Spleen (tissue), 11 donors: ENCODE results near the gene DISP2. TPM values are rescaled to one million over a fixed set of nuclear protein-coding genes. Genes with fewer than 3 reads are reported as not detected.

Source experiments
- DNase-seq: peaks from one replicate; pipeline ENCODE4 v3.0.0-alpha.2; 2020
- H3K27ac ChIP-seq, 8 donors: fragments of 200-600 bp; sonication (generic) in 7 of 8; 1 replicate in 4 of 8; 2 replicates in 4 of 8; pipeline versions ENCODE4 v1.5.0 to v1.8.0; 2016 to 2021; ENCODE audit warnings: inconsistent platforms in 4 of 8, mild to moderate bottlenecking in 4 of 8, moderate library complexity in 1 of 8
- H3K27me3 ChIP-seq, 7 donors: fragments of 200-600 bp; sonication (generic) in 6 of 7; replicated peaks in 1 of 7; 1 replicate in 4 of 7; 2 replicates in 3 of 7; pipeline versions ENCODE4 v1.5.0 to v1.8.0; 2016 to 2021; ENCODE audit warnings: inconsistent platforms in 3 of 7, mild to moderate bottlenecking in 1 of 7
- H3K36me3 ChIP-seq, 6 donors: fragments of 200-600 bp; sonication (generic) in 5 of 6; 1 replicate in 4 of 6; 2 replicates in 2 of 6; pipeline versions ENCODE4 v1.5.0 to v1.8.0; 2016 to 2021; ENCODE audit warnings: inconsistent platforms in 2 of 6
- H3K4me1 ChIP-seq, 6 donors: fragments of 200-600 bp; sonication (generic) in 5 of 6; 1 replicate in 3 of 6; 2 replicates in 3 of 6; pipeline versions ENCODE4 v1.5.0 to v1.8.0; 2016 to 2021; ENCODE audit warnings: inconsistent platforms in 3 of 6
- H3K4me3 ChIP-seq, 8 donors: fragments of 200-600 bp; sonication (generic) in 7 of 8; 1 replicate in 4 of 8; 2 replicates in 4 of 8; pipeline versions ENCODE4 v1.5.0 to v1.8.0; 2016 to 2021; ENCODE audit warnings: inconsistent platforms in 4 of 8, mild to moderate bottlenecking in 4 of 8, moderate library complexity in 2 of 8
- H3K9me3 ChIP-seq, 8 donors: fragments of 200-600 bp; sonication (generic) in 7 of 8; 1 replicate in 4 of 8; 2 replicates in 4 of 8; pipeline versions ENCODE4 v1.5.0 to v1.8.0; 2016 to 2021; ENCODE audit warnings: inconsistent platforms in 4 of 8
- POLR2A ChIP-seq, 3 donors: fragments of 450-650 bp; IDR thresholded peaks; one replicate each; pipeline ENCODE4 v1.5.1; 2017; ENCODE audit warnings: antibody characterized with exemption in 3 of 3, mild to moderate bottlenecking in 1 of 3
- POLR2AphosphoS5 ChIP-seq, 3 donors: sonication (generic); formaldehyde crosslinking; IDR thresholded peaks; one replicate each; pipeline ENCODE4 v1.5.1; 2017; ENCODE audit warnings: antibody characterized with exemption in 3 of 3
- WGBS, 5 donors: extraction: QIAGEN DNeasy Blood & Tissue Kit in 3 of 5; methylation state at CpG; one replicate each; pipeline versions ENCODE4 v1.1.5 to v1.1.7; 2013 to 2018; 5-methylcytosine and 5-hydroxymethylcytosine counted together
- intact Hi-C: fragments of 100-400 bp; cut with DNase I; formaldehyde crosslinking; loops from one replicate; pipeline ENCODE4 v1.15.0; 2023; ENCODE audit warnings: low total_unique reads
- polyA plus RNA-seq, 3 donors: library from polyadenylated mRNA; stranded (reverse); fragments of 200-250 nt; gene quantifications; one replicate each; pipeline ENCODE4 v1.2.1, GENCODE V29; 2013
- total RNA-seq, 7 donors: library from RNA; depleted of rRNA in 3 of 7; stranded (reverse); fragments of >200 nt in 3 of 7; fragmentation: NEBNext Ultra II Directional in 4 of 7; extraction: Animal tissue kit (Norgen Biotek cat#: 25700) in 4 of 7; gene quantifications; one replicate each; pipeline versions ENCODE4 v1.1.0 to v1.2.1, GENCODE V29; 2016 to 2021
- TF ChIP-seq, protein P1 (sequence below), 11 experiments: fragments of 200-600 bp in 7 of 11; fragments of 450-650 bp in 4 of 11; sonication (generic) in 4 of 11; IDR thresholded peaks in 8 of 11; conservative IDR thresholded peaks in 3 of 11; 1 replicate in 7 of 11; 2 replicates in 4 of 11; pipeline versions ENCODE4 v1.4.0 to v1.8.0; 2016 to 2021; ENCODE audit warnings: antibody characterized with exemption in 11 of 11, inconsistent platforms in 4 of 11, mild to moderate bottlenecking in 1 of 11
- donor health status: healthy with polysubstance abuse.
- donor health status: DM: no; HTN: no; CAD: no; lungs with moderate emphysema.
- donor health status: DM: no; HTN: no; CAD: no.
- donor health status: Bipolar disorder and iron deficiency.
- donor health status: healthy.
- donor health status: DM: no; HTN: no; CAD: no.
- donor health status: DM: yes; HTN: yes; CAD: no.

Gene DISP2
- total and polyA plus RNA-seq, 10 donors = 0.05 to 3.0 (median 0.54) TPM; not detected in 1

DNA sequence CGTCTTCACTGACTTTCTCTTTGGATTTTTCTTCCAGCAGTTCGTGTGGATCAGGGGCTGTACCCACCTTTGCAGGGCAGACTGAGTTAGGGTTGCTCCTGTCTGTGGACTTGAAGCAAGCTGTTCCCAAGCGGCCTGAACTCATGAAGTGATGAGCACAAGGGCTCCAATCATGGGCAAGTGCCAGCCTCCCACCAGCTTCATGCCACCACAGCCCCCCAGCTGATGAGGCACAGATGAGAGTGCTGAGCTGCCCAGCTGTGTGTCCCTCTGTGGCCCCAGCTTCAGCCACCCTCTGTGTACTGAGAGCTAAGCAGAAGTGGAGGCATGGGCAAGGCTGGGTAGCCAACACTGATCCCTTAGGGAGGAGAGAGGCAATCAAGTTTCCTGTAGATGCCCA is 47.0 kb upstream of the DISP2 start:
- 67 to 84% (median 75%) methylated on average over 3 of the region's 3 CpGs for WGBS, 5 donors
- peak; percentile 69 for DNase-seq
- H3K4me1 ChIP-seq = peaks cover 13 to 70% (median 48%) of the 10 kb centered on the region in 6 donors
- intact Hi-C loops = no loop called here
- H3K27me3 ChIP-seq = no peaks in the 10 kb centered on the region
- H3K9me3 ChIP-seq = no peaks in the 10 kb centered on the region
- H3K27ac ChIP-seq = no peak overlapping the region
- TF ChIP-seq POLR2A (IDR thresholded peaks at IDR 0.05) = no peak
- no peak for TF ChIP-seq POLR2AphosphoS5 (IDR thresholded peaks at IDR 0.05)
- TF ChIP-seq, protein P1, sequence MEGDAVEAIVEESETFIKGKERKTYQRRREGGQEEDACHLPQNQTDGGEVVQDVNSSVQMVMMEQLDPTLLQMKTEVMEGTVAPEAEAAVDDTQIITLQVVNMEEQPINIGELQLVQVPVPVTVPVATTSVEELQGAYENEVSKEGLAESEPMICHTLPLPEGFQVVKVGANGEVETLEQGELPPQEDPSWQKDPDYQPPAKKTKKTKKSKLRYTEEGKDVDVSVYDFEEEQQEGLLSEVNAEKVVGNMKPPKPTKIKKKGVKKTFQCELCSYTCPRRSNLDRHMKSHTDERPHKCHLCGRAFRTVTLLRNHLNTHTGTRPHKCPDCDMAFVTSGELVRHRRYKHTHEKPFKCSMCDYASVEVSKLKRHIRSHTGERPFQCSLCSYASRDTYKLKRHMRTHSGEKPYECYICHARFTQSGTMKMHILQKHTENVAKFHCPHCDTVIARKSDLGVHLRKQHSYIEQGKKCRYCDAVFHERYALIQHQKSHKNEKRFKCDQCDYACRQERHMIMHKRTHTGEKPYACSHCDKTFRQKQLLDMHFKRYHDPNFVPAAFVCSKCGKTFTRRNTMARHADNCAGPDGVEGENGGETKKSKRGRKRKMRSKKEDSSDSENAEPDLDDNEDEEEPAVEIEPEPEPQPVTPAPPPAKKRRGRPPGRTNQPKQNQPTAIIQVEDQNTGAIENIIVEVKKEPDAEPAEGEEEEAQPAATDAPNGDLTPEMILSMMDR (IDR thresholded peaks at IDR 0.05 in 8 of 11, conservative IDR thresholded peaks at IDR 0.05 in 3 of 11) = no peak
- no peaks in the 10 kb centered on the region for H3K36me3 ChIP-seq
- no peak overlapping the region for H3K4me3 ChIP-seq

DNA sequence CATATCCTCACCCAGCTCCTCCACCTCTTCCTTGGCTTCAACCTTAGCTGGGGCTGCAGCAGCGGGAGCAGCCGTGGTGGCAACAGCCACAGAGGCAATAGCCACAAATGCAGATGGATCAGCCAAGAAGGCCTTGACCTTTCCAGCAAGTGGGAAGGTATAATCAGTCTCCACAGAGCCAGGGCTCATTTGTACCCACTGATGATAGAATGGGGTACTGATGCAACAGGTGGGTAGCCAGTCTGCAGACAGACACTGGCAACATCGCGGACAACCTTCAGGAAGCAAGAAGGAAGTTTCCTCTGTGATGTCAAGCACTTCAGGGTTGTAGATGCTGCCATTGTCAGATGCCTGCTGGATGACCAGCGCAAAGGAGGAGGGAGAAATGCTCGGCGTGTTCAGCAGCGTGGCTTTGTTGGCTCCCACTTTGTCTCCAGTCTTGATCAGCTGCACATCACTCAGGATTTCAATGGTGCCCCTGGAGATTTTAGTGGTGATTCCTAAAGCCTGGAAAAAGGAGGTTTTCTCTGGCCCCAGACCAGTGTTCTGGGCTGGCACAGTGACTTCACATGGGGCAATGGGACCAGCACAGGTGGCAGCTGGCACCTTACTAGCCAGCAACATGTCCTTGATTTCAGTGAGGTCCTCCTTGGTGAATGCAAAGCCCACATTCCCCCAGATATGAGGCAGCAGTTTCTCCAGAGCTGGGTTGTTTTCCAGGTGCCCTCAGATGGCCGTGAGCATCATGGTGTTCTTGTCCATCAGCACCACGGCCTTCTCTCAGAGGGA is 45.5 kb upstream of the DISP2 start:
- peak; percentile 32 for DNase-seq
- Histone ChIP-seq H3K9me3 (no peaks in the 10 kb centered on the region), H3K27me3 (no peaks in the 10 kb centered on the region), H3K4me1 (peaks cover 13 to 65% (median 39%) of the 10 kb centered on the region in 6 donors), H3K27ac (no peak overlapping the region), H3K4me3 (no peak overlapping the region), H3K36me3 (no peaks in the 10 kb centered on the region)
- intact Hi-C loops = no loop called here
- TF ChIP-seq, protein P1 (IDR thresholded peaks at IDR 0.05 in 8 of 11, conservative IDR thresholded peaks at IDR 0.05 in 3 of 11) = no peak
- no peak for TF ChIP-seq POLR2AphosphoS5 (IDR thresholded peaks at IDR 0.05)
- TF ChIP-seq POLR2A (IDR thresholded peaks at IDR 0.05) = no peak
- WGBS, 5 donors = 86 to 94% (median 93%) methylated on average over 8 to 10 of the region's 10 CpGs

DNA sequence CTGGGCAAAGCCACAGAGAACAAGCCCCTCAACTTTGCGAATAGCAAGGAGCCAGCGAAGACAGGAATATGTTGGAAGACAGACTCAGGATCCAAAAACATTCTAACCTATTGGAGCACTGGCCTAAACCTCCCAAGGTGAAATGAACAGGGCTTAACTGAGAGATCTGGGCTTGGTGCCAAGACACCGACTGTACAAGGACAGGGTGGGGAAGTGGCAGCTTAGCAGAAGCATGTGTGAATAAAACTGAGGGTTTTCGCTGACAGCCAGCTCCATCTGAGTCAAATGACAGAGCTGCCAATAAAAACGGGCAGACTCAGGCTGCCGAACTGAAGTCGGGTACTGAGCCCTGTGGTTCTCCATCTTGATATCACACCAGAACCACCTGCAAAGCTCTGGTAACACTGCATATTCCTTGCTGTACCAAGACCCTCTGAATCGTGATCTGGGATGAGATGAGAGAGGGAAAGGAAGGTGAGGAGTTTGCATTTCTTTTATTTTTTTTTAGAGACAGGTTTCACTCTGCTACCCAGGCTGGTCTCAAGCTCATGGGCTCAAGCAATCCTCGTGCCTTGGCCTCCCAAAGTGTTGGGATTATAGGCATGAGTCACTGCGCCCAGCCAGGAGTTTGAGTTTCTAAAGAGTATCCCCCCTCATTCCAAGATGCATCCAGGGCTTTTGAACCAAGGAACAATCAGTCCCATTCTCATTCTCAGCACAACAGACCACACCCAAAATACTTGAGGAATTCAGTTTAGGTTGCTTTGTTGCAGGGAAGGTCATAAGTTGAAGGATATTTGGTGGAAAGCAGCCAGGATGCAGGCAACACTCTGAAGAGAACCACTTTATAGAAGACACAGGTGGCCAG is 44.3 kb upstream of the DISP2 start:
- intact Hi-C loops = no loop called here
- peak; percentile 87 for DNase-seq
- H3K27me3 ChIP-seq = no peaks in the 10 kb centered on the region
- peaks cover 13 to 61% (median 37%) of the 10 kb centered on the region in 6 donors for H3K4me1 ChIP-seq
- no peak overlapping the region for H3K4me3 ChIP-seq
- H3K27ac ChIP-seq = peak overlapping the region in 6 of 8 donors; percentile 13 to 50 (median 38)
- no peaks in the 10 kb centered on the region for H3K36me3 ChIP-seq
- 24 to 31% (median 29%) methylated on average over 10 of the region's 10 CpGs for WGBS, 5 donors
- TF ChIP-seq POLR2A (IDR thresholded peaks at IDR 0.05) = no peak
- peak in 1 of 3 donors; percentile 71 for TF ChIP-seq POLR2AphosphoS5 (IDR thresholded peaks at IDR 0.05)
- TF ChIP-seq, protein P1 (IDR thresholded peaks at IDR 0.05 in 8 of 11, conservative IDR thresholded peaks at IDR 0.05 in 3 of 11) = no peak
- no peaks in the 10 kb centered on the region for H3K9me3 ChIP-seq
